Measurements from ENCODE around the gene NPR3. TPM values are rescaled to one million over a fixed set of nuclear protein-coding genes. Genes with fewer than 3 reads are reported as not detected.

Gene NPR3
- total and polyA plus RNA-seq, 2 of the 8 experiments (the other 6 are each of a cell fraction or from before 2014, with no cell fraction given) = not detected

- no peak overlapping the region for H2AK5ac ChIP-seq (ENCODE audit: low read depth, low read length)
- H3K23ac ChIP-seq (ENCODE audit: insufficient read length) = no peak overlapping the region
- H3K18ac ChIP-seq (ENCODE audit: extremely low read depth, low read length) = no peak overlapping the region
- TF ChIP-seq BACH1 (IDR thresholded peaks at IDR 0.05; ENCODE audit: low read length) = no peak
- no peak for TF ChIP-seq SIRT6 (IDR thresholded peaks at IDR 0.05; ENCODE audit: low read length)
- no peak for TF ChIP-seq EGR1 (IDR thresholded peaks at IDR 0.05; ENCODE audit: borderline replicate concordance, low read depth, low read length)
- no peak overlapping the region for H4K8ac ChIP-seq (ENCODE audit: extremely low read depth, insufficient read depth, low read length)
- H2BK12ac ChIP-seq (ENCODE audit: low read depth, low read length) = no peak overlapping the region
- ChIA-PET CTCF (ENCODE audit: partially characterized antibody) (interaction anchor here (0.6 kb wide), 1 partner anchor 444 kb away, joined by 3 read pairs; no protein-coding TSS in a partner anchor), POLR2A (ENCODE audit: partially characterized antibody) (no interaction called here)
- DNase-seq (ENCODE audit: low read depth in 1 of 2, low spot score in 2 of 2) (no peak), FAIRE-seq (no peak)
- no peaks in the 10 kb centered on the region for H3K36me3 ChIP-seq (ENCODE audit: control insufficient read depth in 2 of 4, insufficient read depth in 4 of 4, low read length in 3 of 4)
- no peaks in the 10 kb centered on the region for H3K27me3 ChIP-seq (replicated peaks in 1 of 4; ENCODE audit: control insufficient read depth in 3 of 4, extremely low read depth in 1 of 4, insufficient read depth in 3 of 4, low read length in 3 of 4)
- no peaks in the 10 kb centered on the region for H3K79me1 ChIP-seq (ENCODE audit: low read depth, low read length)
- H3K9me3 ChIP-seq (ENCODE audit: insufficient read depth in 2 of 2, low read depth in 1 of 2, low read length in 1 of 2) = no peaks in the 10 kb centered on the region
- no peaks in the 10 kb centered on the region for H3K4me1 ChIP-seq (replicated peaks in 1 of 4; ENCODE audit: control insufficient read depth in 3 of 4, insufficient read depth in 4 of 4, low read length in 3 of 4)
- H2BK5ac ChIP-seq (ENCODE audit: low read depth, low read length) = no peak overlapping the region
- H3K4me3 ChIP-seq (ENCODE audit: extremely low read depth in 1 of 4, insufficient read depth in 2 of 4, low read depth in 3 of 4, low read length in 4 of 4) = no peak overlapping the region
- no peak overlapping the region for H3K27ac ChIP-seq (ENCODE audit: low read depth, low read length)
- H3K4me2 ChIP-seq (ENCODE audit: insufficient read depth in 1 of 2, low read depth in 2 of 2, low read length in 2 of 2) = no peak overlapping the region
- no peak overlapping the region for H4K91ac ChIP-seq (replicated peaks; ENCODE audit: insufficient read length, low read length)
- no peaks in the 10 kb centered on the region for H3K79me2 ChIP-seq (ENCODE audit: control insufficient read depth in 1 of 2, insufficient read depth in 2 of 2, low read length in 2 of 2)
- H3K14ac ChIP-seq (ENCODE audit: insufficient read length) = no peak overlapping the region
- H3K9ac ChIP-seq (replicated peaks in 1 of 4; ENCODE audit: extremely low read depth in 1 of 4, low read depth in 3 of 4, low read length in 3 of 4) = no peak overlapping the region
- no peaks in the 10 kb centered on the region; the same call in 1 of the 2 replicates for H3K23me2 ChIP-seq (ENCODE audit: low read depth, low read length)
- no peak overlapping the region for H4K5ac ChIP-seq (ENCODE audit: insufficient read length, low read depth, low read length)
- no peak overlapping the region for H3K4ac ChIP-seq (replicated peaks; ENCODE audit: insufficient read length, low read depth, low read length)
- H2AFZ ChIP-seq (ENCODE audit: low read length) = no peak overlapping the region
- no peak overlapping the region for H3K56ac ChIP-seq (replicated peaks; ENCODE audit: insufficient read length, low read depth, low read length)
- H4K20me1 ChIP-seq (replicated peaks in 1 of 2; ENCODE audit: control insufficient read depth in 1 of 2, insufficient read depth in 2 of 2, low read length in 2 of 2) = no peaks in the 10 kb centered on the region
- no peak overlapping the region for H2BK15ac ChIP-seq (ENCODE audit: low read length)
- no peak overlapping the region for H2BK120ac ChIP-seq (replicated peaks; ENCODE audit: low read depth, low read length)
- WGBS, 2 experiments (ENCODE audit: extremely low coverage in 1 of 2, insufficient coverage in 1 of 2, insufficient read length in 1 of 2, insufficient replicate concordance in 2 of 2, low coverage in 1 of 2, low lambda C conversion rate in 2 of 2, missing lambda C conversion rate in 1 of 2) = 89% methylated on average over 3 of the region's 3 CpGs; no CpG with 5 or more reads in 1 of the 2 experiments
- H2BK20ac ChIP-seq (ENCODE audit: low read length) = no peak overlapping the region
Observed at GRCh38 chr5:32834251-32834650, 123.1 kb downstream of the NPR3 start.

Measured in H1 (cell line).